Stimulated activated CD8-positive, alpha-beta memory T cell treated with anti-CD3 and anti-CD28 coated beads, Interleukin-12 subunit alpha, Interleukin-12 subunit beta, amount 100 ng/mL, for 24 hours (primary cell): Measurements from ENCODE around the gene SEMA3C.

Source experiments
- DNase-seq: peaks from one replicate; pipeline ENCODE4 v3.0.0-alpha.2; 2020; ENCODE audit errors: extremely low read depth

SEMA3C gene

GRCh38 chr7:80699045-80699638 is 219.7 kb downstream of the SEMA3C start:
- no peak for DNase-seq
